Right atrium auricular region (tissue), 2 donors: ENCODE results near the gene TSNAXIP1. TPM values are rescaled to one million over a fixed set of nuclear protein-coding genes. Genes with fewer than 3 reads are reported as not detected.

Experiments
- DNase-seq: peaks from one replicate; pipeline ENCODE4 v3.0.0-alpha.2; 2019; ENCODE audit warnings: low spot score
- H3K27ac ChIP-seq, 2 donors: fragments of 200-600 bp; sonication (generic); 1 replicate in 1 of 2; 2 replicates in 1 of 2; pipeline ENCODE4 v1.5.1; 2016 to 2019
- H3K27me3 ChIP-seq, 2 donors: fragments of 200-600 bp; sonication (generic); one replicate each; pipeline versions ENCODE4 v1.5.1 to v1.6.0; 2017 to 2019
- H3K36me3 ChIP-seq: fragments of 200-600 bp; sonication (generic); one replicate; pipeline ENCODE4 v1.5.1; 2016
- H3K4me1 ChIP-seq, 2 donors: fragments of 200-600 bp; sonication (generic); one replicate each; pipeline versions ENCODE4 v1.5.1 to v1.6.0; 2017 to 2019
- H3K4me3 ChIP-seq, 2 donors: fragments of 200-600 bp; sonication (generic); 1 replicate in 1 of 2; 2 replicates in 1 of 2; pipeline ENCODE4 v1.5.1; 2017 to 2019; ENCODE audit warnings: mild to moderate bottlenecking in 1 of 2, moderate library complexity in 1 of 2
- H3K9me3 ChIP-seq, 2 donors: fragments of 200-600 bp; sonication (generic); one replicate each; pipeline ENCODE4 v1.5.1; 2019
- CTCF ChIP-seq, 2 donors: fragments of 200-600 bp; sonication (generic); IDR thresholded peaks; one replicate each; pipeline ENCODE4 v1.5.1; 2019; ENCODE audit warnings: antibody characterized with exemption in 2 of 2
- total RNA-seq, 2 donors: library from RNA; depleted of rRNA; stranded (reverse); fragments of >200 nt; gene quantifications; one replicate each; pipeline ENCODE4 v1.1.0, GENCODE V29; 2016

The TSNAXIP1 gene
- total RNA-seq, 2 donors from 2014 or later: 0.55 TPM; not detected in 1

DNA sequence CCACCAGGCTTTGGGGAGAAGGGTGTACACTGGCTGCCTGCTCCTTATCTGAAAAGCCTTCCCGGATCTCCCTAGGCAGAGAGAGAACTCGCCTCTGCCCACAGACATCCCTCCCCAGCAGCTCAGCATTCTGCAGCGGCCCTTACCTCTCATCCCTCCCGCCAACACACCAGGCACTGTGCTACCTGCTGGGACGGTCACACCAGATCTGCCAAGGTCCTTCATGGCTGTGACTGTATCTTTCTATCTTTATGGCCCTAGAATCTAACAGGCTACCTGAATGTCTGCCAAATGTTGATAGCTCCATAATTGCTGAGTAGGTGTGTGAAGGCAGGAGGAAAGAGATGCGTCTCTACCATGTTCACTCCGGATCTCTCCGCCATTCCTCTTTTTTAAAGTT lies 7.9 kb downstream of the TSNAXIP1 start:
- no peak for TF ChIP-seq CTCF (IDR thresholded peaks at IDR 0.05)
- no peak overlapping the region for H3K4me3 ChIP-seq
- no peaks in the 10 kb centered on the region for H3K36me3 ChIP-seq
- H3K27me3 ChIP-seq: no peaks in the 10 kb centered on the region
- no peak overlapping the region for H3K27ac ChIP-seq
- no peak for DNase-seq
- no peaks in the 10 kb centered on the region for H3K4me1 ChIP-seq
- no peaks in the 10 kb centered on the region for H3K9me3 ChIP-seq

DNA sequence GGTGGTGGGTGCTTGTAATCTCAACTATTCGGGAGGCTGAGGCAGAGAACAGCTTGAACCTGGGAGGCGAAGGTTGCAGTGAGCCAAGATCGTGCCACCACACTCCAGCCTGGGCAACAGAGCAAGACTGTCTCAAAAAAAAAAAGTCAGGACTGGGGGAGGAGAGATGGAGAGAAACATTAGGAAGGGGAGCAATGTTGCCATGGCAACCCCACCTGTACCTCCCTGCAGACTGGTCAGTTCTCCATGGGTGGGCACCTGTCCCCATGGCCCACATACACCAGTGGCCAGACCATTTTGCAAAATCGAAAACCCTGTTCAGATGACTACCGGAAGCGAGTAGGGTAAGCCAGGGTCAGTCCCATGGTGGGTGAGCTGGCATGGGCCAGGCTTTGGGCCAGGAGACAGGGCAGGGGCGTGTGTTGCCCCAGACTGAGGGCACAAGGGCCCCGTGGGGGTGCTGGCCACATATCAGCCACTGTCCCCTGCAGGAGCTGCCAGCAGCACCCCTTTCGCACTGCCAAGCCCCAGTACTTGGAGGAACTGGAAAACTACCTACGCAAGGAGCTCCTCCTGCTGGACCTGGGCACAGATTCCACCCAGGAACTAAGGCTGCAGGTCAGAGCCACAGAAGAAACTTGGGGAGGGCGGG lies 14.0 kb downstream of the TSNAXIP1 start:
- DNase-seq: no peak
- Histone ChIP-seq H3K4me1 (no peaks in the 10 kb centered on the region), H3K4me3 (no peak overlapping the region), H3K27ac (no peak overlapping the region), H3K27me3 (no peaks in the 10 kb centered on the region), H3K36me3 (no peaks in the 10 kb centered on the region), H3K9me3 (no peaks in the 10 kb centered on the region)
- TF ChIP-seq CTCF (IDR thresholded peaks at IDR 0.05): no peak

GRCh38 chr16:67822511-67822910 lies 15.8 kb downstream of the TSNAXIP1 start:
- no peak for TF ChIP-seq CTCF (IDR thresholded peaks at IDR 0.05)

GRCh38 chr16:67825119-67825518 lies 18.4 kb downstream of the TSNAXIP1 start:
- Histone ChIP-seq H3K36me3 (peaks cover 24% of the 10 kb centered on the region), H3K27me3 (no peaks in the 10 kb centered on the region), H3K4me3 (no peak overlapping the region), H3K9me3 (no peaks in the 10 kb centered on the region), H3K27ac (no peak overlapping the region), H3K4me1 (no peaks in the 10 kb centered on the region)
- no peak for DNase-seq
- TF ChIP-seq CTCF (IDR thresholded peaks at IDR 0.05): no peak

More at GRCh38 chr16:67822511-67822910, 15.8 kb downstream of the TSNAXIP1 start:
- Histone ChIP-seq H3K36me3 (no peaks in the 10 kb centered on the region), H3K27ac (no peak overlapping the region), H3K27me3 (no peaks in the 10 kb centered on the region), H3K9me3 (no peaks in the 10 kb centered on the region), H3K4me1 (no peaks in the 10 kb centered on the region), H3K4me3 (no peak overlapping the region)
- no peak for DNase-seq

- no peak overlapping the region for H3K27ac ChIP-seq
- no peaks in the 10 kb centered on the region for H3K27me3 ChIP-seq
- no peak for DNase-seq
- no peak overlapping the region for H3K4me3 ChIP-seq
- H3K4me1 ChIP-seq: no peaks in the 10 kb centered on the region
- peaks cover 32% of the 10 kb centered on the region for H3K36me3 ChIP-seq
- no peaks in the 10 kb centered on the region for H3K9me3 ChIP-seq
- no peak for TF ChIP-seq CTCF (IDR thresholded peaks at IDR 0.05)
These were observed 19.2 kb downstream of the TSNAXIP1 start for GRCh38 chr16:67825906-67826305.

GRCh38 chr16:67828651-67829050 lies 22.0 kb downstream of the TSNAXIP1 start:
- peaks cover 0 to 10% of the 10 kb centered on the region in 2 donors for H3K4me1 ChIP-seq
- no peaks in the 10 kb centered on the region for H3K9me3 ChIP-seq
- H3K36me3 ChIP-seq: peaks cover 36% of the 10 kb centered on the region
- no peak for DNase-seq
- H3K4me3 ChIP-seq: no peak overlapping the region
- no peak overlapping the region for H3K27ac ChIP-seq
- TF ChIP-seq CTCF (IDR thresholded peaks at IDR 0.05): no peak
- no peaks in the 10 kb centered on the region for H3K27me3 ChIP-seq
